ENCODE measurements around the gene PAPPA. TPM values are rescaled to one million over a fixed set of nuclear protein-coding genes. Genes with fewer than 3 reads are reported as not detected.

PAPPA gene
- total RNA-seq, 1 donor from 2014 or later, result 219 TPM

GRCh38 chr9:116137581-116137980 lies 16.0 kb upstream of the PAPPA start:
- no peak for DNase-seq (ENCODE audit: low spot score)
- H3K27ac Mint-ChIP-seq (ENCODE audit: unreplicated experiment), result no peak overlapping the region
- no peaks in the 10 kb centered on the region for H3K9me3 Mint-ChIP-seq (ENCODE audit: low read depth)
- no peaks in the 10 kb centered on the region for H3K4me1 Mint-ChIP-seq (ENCODE audit: low read depth)
- H3K36me3 Mint-ChIP-seq (ENCODE audit: low read depth), result no peaks in the 10 kb centered on the region
- no peak for TF ChIP-seq CTCF (IDR thresholded peaks at IDR 0.05)
- no peaks in the 10 kb centered on the region for H3K27me3 Mint-ChIP-seq (ENCODE audit: low read depth)
- no peak overlapping the region for H3K4me3 Mint-ChIP-seq (ENCODE audit: unreplicated experiment)

- Mint-ChIP-seq H3K4me3 (ENCODE audit: unreplicated experiment) (no peak overlapping the region), H3K4me1 (ENCODE audit: low read depth) (peaks cover 11% of the 10 kb centered on the region), H3K27ac (ENCODE audit: unreplicated experiment) (no peak overlapping the region), H3K27me3 (ENCODE audit: low read depth) (no peaks in the 10 kb centered on the region), H3K36me3 (ENCODE audit: low read depth) (no peaks in the 10 kb centered on the region), H3K9me3 (ENCODE audit: low read depth) (no peaks in the 10 kb centered on the region)
- no peak for DNase-seq (ENCODE audit: low spot score)
- TF ChIP-seq CTCF (IDR thresholded peaks at IDR 0.05), result no peak
Measured at GRCh38 chr9:116141864-116142561, 11.6 kb upstream of the PAPPA start.

GRCh38 chr9:116142706-116143492 lies 10.7 kb upstream of the PAPPA start:
- no peaks in the 10 kb centered on the region for H3K27me3 Mint-ChIP-seq (ENCODE audit: low read depth)
- DNase-seq (ENCODE audit: low spot score), result no peak
- no peaks in the 10 kb centered on the region for H3K9me3 Mint-ChIP-seq (ENCODE audit: low read depth)
- TF ChIP-seq CTCF (IDR thresholded peaks at IDR 0.05), result no peak
- H3K36me3 Mint-ChIP-seq (ENCODE audit: low read depth), result no peaks in the 10 kb centered on the region
- no peak overlapping the region for H3K27ac Mint-ChIP-seq (ENCODE audit: unreplicated experiment)
- H3K4me1 Mint-ChIP-seq (ENCODE audit: low read depth), result peaks cover 11% of the 10 kb centered on the region
- no peak overlapping the region for H3K4me3 Mint-ChIP-seq (ENCODE audit: unreplicated experiment)

- Mint-ChIP-seq H3K9me3 (ENCODE audit: low read depth) (no peaks in the 10 kb centered on the region), H3K36me3 (ENCODE audit: low read depth) (no peaks in the 10 kb centered on the region), H3K27ac (ENCODE audit: unreplicated experiment) (no peak overlapping the region), H3K27me3 (ENCODE audit: low read depth) (no peaks in the 10 kb centered on the region), H3K4me1 (ENCODE audit: low read depth) (peaks cover 13% of the 10 kb centered on the region), H3K4me3 (ENCODE audit: unreplicated experiment) (no peak overlapping the region)
- no peak for DNase-seq (ENCODE audit: low spot score)
- no peak for TF ChIP-seq CTCF (IDR thresholded peaks at IDR 0.05)
Measured at GRCh38 chr9:116144038-116144437, 9.6 kb upstream of the PAPPA start.

- H3K4me1 Mint-ChIP-seq (ENCODE audit: low read depth), result peaks cover 13% of the 10 kb centered on the region
- no peaks in the 10 kb centered on the region for H3K36me3 Mint-ChIP-seq (ENCODE audit: low read depth)
- no peaks in the 10 kb centered on the region for H3K27me3 Mint-ChIP-seq (ENCODE audit: low read depth)
- no peak for TF ChIP-seq CTCF (IDR thresholded peaks at IDR 0.05)
- no peaks in the 10 kb centered on the region for H3K9me3 Mint-ChIP-seq (ENCODE audit: low read depth)
- H3K4me3 Mint-ChIP-seq (ENCODE audit: unreplicated experiment), result no peak overlapping the region
- no peak for DNase-seq (ENCODE audit: low spot score)
- H3K27ac Mint-ChIP-seq (ENCODE audit: unreplicated experiment), result no peak overlapping the region
Measured at GRCh38 chr9:116144555-116144954, 9.0 kb upstream of the PAPPA start.
